Measurements from ENCODE around the gene TET1. TPM values are rescaled to one million over a fixed set of nuclear protein-coding genes. Genes with fewer than 3 reads are reported as not detected.

Gene TET1
- total RNA-seq, 1 donor from 2014 or later: 67.3 TPM

- no peaks in the 10 kb centered on the region for H3K9me3 ChIP-seq (ENCODE audit: low read depth)
- no peaks in the 10 kb centered on the region for H3K27me3 ChIP-seq
- Mint-ChIP-seq H3K4me3 (no peak overlapping the region), H3K9me3 (no peaks in the 10 kb centered on the region), H3K36me3 (no peaks in the 10 kb centered on the region), H3K27ac (no peak overlapping the region), H3K27me3 (ENCODE audit: insufficient read depth, low read depth) (peaks cover 2% of the 10 kb centered on the region), H3K4me1 (peaks cover 7% of the 10 kb centered on the region)
- H3F3A ChIP-seq (ENCODE audit: low read depth): no peaks in the 10 kb centered on the region
- no peaks in the 10 kb centered on the region for H3K79me2 ChIP-seq (ENCODE audit: low read depth)
- no peak overlapping the region for H3K4me2 ChIP-seq
- H3K27ac ChIP-seq: no peak overlapping the region
- no peaks in the 10 kb centered on the region for H4K20me1 ChIP-seq (ENCODE audit: low read depth)
- no peaks in the 10 kb centered on the region for H3K4me1 ChIP-seq
- H2AFZ ChIP-seq (replicated peaks): no peak overlapping the region
- H3K9ac ChIP-seq: no peak overlapping the region
- TF ChIP-seq EZH2 (IDR thresholded peaks at IDR 0.05): no peak
- no peak for TF ChIP-seq CTCF (IDR thresholded peaks at IDR 0.05)
- TF ChIP-seq EZH2phosphoT487 (IDR thresholded peaks at IDR 0.05): no peak
- H3K4me3 ChIP-seq: no peak overlapping the region
- no peaks in the 10 kb centered on the region for H3K36me3 ChIP-seq
- DNase-seq (ENCODE audit: low spot score): no peak
These were observed 6.5 kb upstream of the TET1 start for GRCh38 chr10:68553599-68553998.

GRCh38 chr10:68558478-68558877, 1.7 kb upstream of the TET1 start:
- Histone ChIP-seq H4K20me1 (ENCODE audit: low read depth) (peaks cover 9% of the 10 kb centered on the region), H3K9ac (no peak overlapping the region), H3K27me3 (no peaks in the 10 kb centered on the region), H3K4me3 (no peak overlapping the region), H3K9me3 (ENCODE audit: low read depth) (no peaks in the 10 kb centered on the region), H3K27ac (no peak overlapping the region), H3K79me2 (ENCODE audit: low read depth) (peaks cover 33% of the 10 kb centered on the region), H3K4me1 (peaks cover 12% of the 10 kb centered on the region), H3F3A (ENCODE audit: low read depth) (peaks cover 19% of the 10 kb centered on the region), H3K36me3 (no peaks in the 10 kb centered on the region), H2AFZ (replicated peaks) (no peak overlapping the region), H3K4me2 (no peak overlapping the region)
- H3K4me3 Mint-ChIP-seq: no peak overlapping the region
- TF ChIP-seq EZH2phosphoT487 (IDR thresholded peaks at IDR 0.05) (no peak), EZH2 (IDR thresholded peaks at IDR 0.05) (no peak), CTCF (IDR thresholded peaks at IDR 0.05) (no peak)
- peaks cover 5% of the 10 kb centered on the region for H3K27me3 Mint-ChIP-seq (ENCODE audit: insufficient read depth, low read depth)
- no peak for DNase-seq (ENCODE audit: low spot score)
- peaks cover 18% of the 10 kb centered on the region for H3K4me1 Mint-ChIP-seq
- H3K36me3 Mint-ChIP-seq: no peaks in the 10 kb centered on the region
- H3K9me3 Mint-ChIP-seq: no peaks in the 10 kb centered on the region
- no peak overlapping the region for H3K27ac Mint-ChIP-seq

GRCh38 chr10:68559251-68559650, 886 bp upstream of the TET1 start:
- Mint-ChIP-seq H3K4me3 (peak overlapping the region; percentile 95), H3K27me3 (ENCODE audit: insufficient read depth, low read depth) (peaks cover 4% of the 10 kb centered on the region), H3K36me3 (no peaks in the 10 kb centered on the region), H3K4me1 (peaks cover 24% of the 10 kb centered on the region), H3K9me3 (no peaks in the 10 kb centered on the region), H3K27ac (peak overlapping the region; percentile 4)
- H3K9me3 ChIP-seq (ENCODE audit: low read depth): no peaks in the 10 kb centered on the region
- no peak overlapping the region for H3K27ac ChIP-seq
- H3K4me3 ChIP-seq: no peak overlapping the region
- H3K4me1 ChIP-seq: peaks cover 13% of the 10 kb centered on the region
- H3K79me2 ChIP-seq (ENCODE audit: low read depth): peaks cover 41% of the 10 kb centered on the region
- peaks cover 19% of the 10 kb centered on the region for H3F3A ChIP-seq (ENCODE audit: low read depth)
- no peak for TF ChIP-seq CTCF (IDR thresholded peaks at IDR 0.05)
- TF ChIP-seq EZH2phosphoT487 (IDR thresholded peaks at IDR 0.05): no peak
- TF ChIP-seq EZH2 (IDR thresholded peaks at IDR 0.05): no peak
- no peaks in the 10 kb centered on the region for H3K27me3 ChIP-seq
- H3K9ac ChIP-seq: no peak overlapping the region
- peak overlapping the region; percentile 100 for H3K4me2 ChIP-seq
- peaks cover 17% of the 10 kb centered on the region for H4K20me1 ChIP-seq (ENCODE audit: low read depth)
- H2AFZ ChIP-seq (replicated peaks): peak overlapping the region; percentile 4
- no peaks in the 10 kb centered on the region for H3K36me3 ChIP-seq
- no peak for DNase-seq (ENCODE audit: low spot score)
